ENCODE data around the gene HLA-DMA. TPM values are rescaled to one million over a fixed set of nuclear protein-coding genes. Genes with fewer than 3 reads are reported as not detected.

Gene HLA-DMA
- total and polyA plus RNA-seq, 2 of the 13 experiments (the other 11 are each of a cell fraction or from before 2014, with no cell fraction given): 0.70 to 0.71 TPM

DNA sequence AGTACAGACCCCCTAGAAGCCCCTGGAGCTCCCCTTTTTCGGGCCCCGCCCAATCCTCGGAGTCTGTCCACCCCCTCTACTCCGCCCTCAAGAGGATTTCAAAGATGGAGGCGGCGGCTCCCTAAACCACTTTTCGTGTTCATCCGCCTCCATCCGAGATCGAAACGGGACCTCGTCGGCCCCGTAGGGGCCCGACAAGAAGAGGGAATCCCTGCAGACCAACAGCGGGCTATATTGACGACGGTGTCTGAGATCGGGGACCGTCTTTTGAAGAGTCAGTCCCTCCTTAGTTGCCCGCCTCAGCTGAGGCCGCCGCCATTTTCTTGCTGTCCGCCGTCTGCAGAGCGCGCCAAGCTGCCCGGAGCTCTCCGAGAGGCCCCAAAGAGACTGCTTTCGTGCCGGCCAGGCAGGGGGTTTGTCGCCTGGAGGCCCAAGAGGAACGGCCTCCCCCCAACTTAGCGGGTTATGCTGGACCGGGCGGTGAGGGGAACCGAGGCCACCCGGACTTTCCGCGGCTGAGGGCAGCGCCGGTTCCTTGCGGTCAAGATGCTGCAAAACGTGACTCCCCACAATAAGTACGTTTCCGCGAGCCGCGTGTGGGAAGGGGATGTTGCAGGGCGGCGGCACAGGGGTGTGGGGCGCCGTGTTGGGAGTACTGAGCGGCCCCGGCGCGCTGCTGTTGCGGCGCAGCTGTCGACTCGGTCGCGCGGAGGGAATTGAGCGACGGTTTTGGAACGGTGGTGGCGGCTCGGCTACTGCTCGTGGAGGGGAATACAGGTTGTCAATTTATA is 19.7 kb upstream of the HLA-DMA start (continued):
- TF ChIP-seq AGO1 (IDR thresholded peaks at IDR 0.05; ENCODE audit: low read depth, low read length, poor library complexity, severe bottlenecking) (no peak), ZNF337 (CRISPR knock-in tag; IDR thresholded peaks at IDR 0.05; ENCODE audit: borderline replicate concordance, low read depth) (no peak), ZNF431 (CRISPR knock-in tag; IDR thresholded peaks at IDR 0.05; ENCODE audit: borderline replicate concordance, low read depth) (no peak; the same call in 1 of the 2 replicates), RFX1 (IDR thresholded peaks at IDR 0.05) (no peak), ZNF253 (CRISPR knock-in tag; IDR thresholded peaks at IDR 0.05; ENCODE audit: borderline replicate concordance) (no peak), ZNF138 (CRISPR knock-in tag; IDR thresholded peaks at IDR 0.05; ENCODE audit: low read depth) (peak; percentile 87; the same call in 1 of the 2 replicates), ARNT2 (CRISPR knock-in tag; IDR thresholded peaks at IDR 0.05; ENCODE audit: low read depth) (no peak), ZNF180 (CRISPR knock-in tag; IDR thresholded peaks at IDR 0.05; ENCODE audit: borderline replicate concordance, low read depth) (no peak), WIZ (CRISPR knock-in tag; IDR thresholded peaks at IDR 0.05) (no peak), HOXA3 (CRISPR knock-in tag; IDR thresholded peaks at IDR 0.05) (no peak)
- TF ChIP-seq, protein P1, sequence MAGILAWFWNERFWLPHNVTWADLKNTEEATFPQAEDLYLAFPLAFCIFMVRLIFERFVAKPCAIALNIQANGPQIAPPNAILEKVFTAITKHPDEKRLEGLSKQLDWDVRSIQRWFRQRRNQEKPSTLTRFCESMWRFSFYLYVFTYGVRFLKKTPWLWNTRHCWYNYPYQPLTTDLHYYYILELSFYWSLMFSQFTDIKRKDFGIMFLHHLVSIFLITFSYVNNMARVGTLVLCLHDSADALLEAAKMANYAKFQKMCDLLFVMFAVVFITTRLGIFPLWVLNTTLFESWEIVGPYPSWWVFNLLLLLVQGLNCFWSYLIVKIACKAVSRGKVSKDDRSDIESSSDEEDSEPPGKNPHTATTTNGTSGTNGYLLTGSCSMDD (CRISPR knock-in tag; IDR thresholded peaks at IDR 0.05): no peak
- TF ChIP-seq, protein P2, sequence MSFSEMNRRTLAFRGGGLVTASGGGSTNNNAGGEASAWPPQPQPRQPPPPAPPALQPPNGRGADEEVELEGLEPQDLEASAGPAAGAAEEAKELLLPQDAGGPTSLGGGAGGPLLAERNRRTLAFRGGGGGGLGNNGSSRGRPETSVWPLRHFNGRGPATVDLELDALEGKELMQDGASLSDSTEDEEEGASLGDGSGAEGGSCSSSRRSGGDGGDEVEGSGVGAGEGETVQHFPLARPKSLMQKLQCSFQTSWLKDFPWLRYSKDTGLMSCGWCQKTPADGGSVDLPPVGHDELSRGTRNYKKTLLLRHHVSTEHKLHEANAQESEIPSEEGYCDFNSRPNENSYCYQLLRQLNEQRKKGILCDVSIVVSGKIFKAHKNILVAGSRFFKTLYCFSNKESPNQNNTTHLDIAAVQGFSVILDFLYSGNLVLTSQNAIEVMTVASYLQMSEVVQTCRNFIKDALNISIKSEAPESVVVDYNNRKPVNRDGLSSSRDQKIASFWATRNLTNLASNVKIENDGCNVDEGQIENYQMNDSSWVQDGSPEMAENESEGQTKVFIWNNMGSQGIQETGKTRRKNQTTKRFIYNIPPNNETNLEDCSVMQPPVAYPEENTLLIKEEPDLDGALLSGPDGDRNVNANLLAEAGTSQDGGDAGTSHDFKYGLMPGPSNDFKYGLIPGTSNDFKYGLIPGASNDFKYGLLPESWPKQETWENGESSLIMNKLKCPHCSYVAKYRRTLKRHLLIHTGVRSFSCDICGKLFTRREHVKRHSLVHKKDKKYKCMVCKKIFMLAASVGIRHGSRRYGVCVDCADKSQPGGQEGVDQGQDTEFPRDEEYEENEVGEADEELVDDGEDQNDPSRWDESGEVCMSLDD (CRISPR knock-in tag; IDR thresholded peaks at IDR 0.05; ENCODE audit: borderline replicate concordance): 0 out of 2 replicates have a peak, but pooled peaks have one; percentile 29
- TF ChIP-seq, protein P3, sequence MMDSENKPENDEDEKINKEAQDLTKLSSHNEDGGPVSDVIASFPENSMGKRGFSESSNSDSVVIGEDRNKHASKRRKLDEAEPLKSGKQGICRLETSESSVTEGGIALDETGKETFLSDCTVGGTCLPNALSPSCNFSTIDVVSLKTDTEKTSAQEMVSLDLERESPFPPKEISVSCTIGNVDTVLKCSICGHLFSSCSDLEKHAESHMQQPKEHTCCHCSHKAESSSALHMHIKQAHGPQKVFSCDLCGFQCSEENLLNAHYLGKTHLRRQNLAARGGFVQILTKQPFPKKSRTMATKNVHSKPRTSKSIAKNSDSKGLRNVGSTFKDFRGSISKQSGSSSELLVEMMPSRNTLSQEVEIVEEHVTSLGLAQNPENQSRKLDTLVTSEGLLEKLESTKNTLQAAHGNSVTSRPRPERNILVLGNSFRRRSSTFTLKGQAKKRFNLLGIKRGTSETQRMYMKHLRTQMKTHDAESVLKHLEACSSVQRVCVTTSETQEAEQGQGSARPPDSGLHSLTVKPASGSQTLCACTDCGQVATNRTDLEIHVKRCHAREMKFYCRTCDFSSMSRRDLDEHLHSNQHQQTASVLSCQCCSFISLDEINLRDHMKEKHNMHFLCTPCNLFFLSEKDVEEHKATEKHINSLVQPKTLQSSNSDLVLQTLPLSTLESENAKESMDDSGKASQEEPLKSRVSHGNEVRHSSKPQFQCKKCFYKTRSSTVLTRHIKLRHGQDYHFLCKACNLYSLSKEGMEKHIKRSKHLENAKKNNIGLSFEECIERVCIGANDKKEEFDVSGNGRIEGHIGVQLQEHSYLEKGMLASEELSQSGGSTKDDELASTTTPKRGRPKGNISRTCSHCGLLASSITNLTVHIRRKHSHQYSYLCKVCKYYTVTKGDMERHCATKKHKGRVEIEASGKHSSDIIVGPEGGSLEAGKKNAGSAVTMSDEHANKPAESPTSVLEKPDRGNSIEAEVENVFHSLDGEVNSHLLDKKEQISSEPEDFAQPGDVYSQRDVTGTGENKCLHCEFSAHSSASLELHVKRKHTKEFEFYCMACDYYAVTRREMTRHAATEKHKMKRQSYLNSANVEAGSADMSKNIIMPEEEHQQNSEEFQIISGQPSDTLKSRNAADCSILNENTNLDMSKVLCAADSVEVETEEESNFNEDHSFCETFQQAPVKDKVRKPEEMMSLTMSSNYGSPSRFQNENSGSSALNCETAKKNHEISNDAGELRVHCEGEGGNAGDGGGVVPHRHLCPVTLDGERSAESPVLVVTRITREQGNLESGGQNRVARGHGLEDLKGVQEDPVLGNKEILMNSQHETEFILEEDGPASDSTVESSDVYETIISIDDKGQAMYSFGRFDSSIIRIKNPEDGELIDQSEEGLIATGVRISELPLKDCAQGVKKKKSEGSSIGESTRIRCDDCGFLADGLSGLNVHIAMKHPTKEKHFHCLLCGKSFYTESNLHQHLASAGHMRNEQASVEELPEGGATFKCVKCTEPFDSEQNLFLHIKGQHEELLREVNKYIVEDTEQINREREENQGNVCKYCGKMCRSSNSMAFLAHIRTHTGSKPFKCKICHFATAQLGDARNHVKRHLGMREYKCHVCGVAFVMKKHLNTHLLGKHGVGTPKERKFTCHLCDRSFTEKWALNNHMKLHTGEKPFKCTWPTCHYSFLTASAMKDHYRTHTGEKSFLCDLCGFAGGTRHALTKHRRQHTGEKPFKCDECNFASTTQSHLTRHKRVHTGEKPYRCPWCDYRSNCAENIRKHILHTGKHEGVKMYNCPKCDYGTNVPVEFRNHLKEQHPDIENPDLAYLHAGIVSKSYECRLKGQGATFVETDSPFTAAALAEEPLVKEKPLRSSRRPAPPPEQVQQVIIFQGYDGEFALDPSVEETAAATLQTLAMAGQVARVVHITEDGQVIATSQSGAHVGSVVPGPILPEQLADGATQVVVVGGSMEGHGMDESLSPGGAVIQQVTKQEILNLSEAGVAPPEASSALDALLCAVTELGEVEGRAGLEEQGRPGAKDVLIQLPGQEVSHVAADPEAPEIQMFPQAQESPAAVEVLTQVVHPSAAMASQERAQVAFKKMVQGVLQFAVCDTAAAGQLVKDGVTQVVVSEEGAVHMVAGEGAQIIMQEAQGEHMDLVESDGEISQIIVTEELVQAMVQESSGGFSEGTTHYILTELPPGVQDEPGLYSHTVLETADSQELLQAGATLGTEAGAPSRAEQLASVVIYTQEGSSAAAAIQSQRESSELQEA (CRISPR knock-in tag; IDR thresholded peaks at IDR 0.05; ENCODE audit: not compliant biosample characterization): no peak
- TF ChIP-seq, protein P4, sequence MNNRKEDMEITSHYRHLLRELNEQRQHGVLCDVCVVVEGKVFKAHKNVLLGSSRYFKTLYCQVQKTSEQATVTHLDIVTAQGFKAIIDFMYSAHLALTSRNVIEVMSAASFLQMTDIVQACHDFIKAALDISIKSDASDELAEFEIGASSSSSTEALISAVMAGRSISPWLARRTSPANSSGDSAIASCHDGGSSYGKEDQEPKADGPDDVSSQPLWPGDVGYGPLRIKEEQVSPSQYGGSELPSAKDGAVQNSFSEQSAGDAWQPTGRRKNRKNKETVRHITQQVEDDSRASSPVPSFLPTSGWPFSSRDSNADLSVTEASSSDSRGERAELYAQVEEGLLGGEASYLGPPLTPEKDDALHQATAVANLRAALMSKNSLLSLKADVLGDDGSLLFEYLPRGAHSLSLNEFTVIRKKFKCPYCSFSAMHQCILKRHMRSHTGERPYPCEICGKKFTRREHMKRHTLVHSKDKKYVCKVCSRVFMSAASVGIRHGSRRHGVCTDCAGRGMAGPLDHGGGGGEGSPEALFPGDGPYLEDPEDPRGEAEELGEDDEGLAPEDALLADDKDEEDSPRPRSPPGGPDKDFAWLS (CRISPR knock-in tag; IDR thresholded peaks at IDR 0.05; ENCODE audit: borderline replicate concordance): no peak; the same call in 1 of the 2 replicates
